PC-3 (cell line): ENCODE results near the gene H6PD. TPM values are rescaled to one million over a fixed set of nuclear protein-coding genes. Genes with fewer than 3 reads are reported as not detected.

Source experiments
- ATAC-seq: fragments of 200-7000 bp; cut with Tn5 transposase; 2 replicates; pipeline ENCODE4 v1.9.1; 2020; ENCODE audit warnings: mild to moderate bottlenecking, moderate library complexity
- BruUV-seq: library from RNA; stranded (reverse); fragments of 400-500 nt; replicated peaks from 2 replicates; lab custom pipeline; 2021; lab: Mats Ljungman, UMichigan
- CTCF ChIA-PET: fragments of 300-600 bp; sonication (Branson Sonifier 250); formaldehyde crosslinking; loops from one replicate; lab custom pipeline; 2022; ENCODE audit warnings: antibody characterized with exemption; lab: Charles Lee
- POLR2A ChIA-PET: fragments of 300-600 bp; sonication (Branson Sonifier 250); formaldehyde crosslinking; loops from one replicate; lab custom pipeline; 2022; ENCODE audit warnings: antibody characterized with exemption; ENCODE audit not compliant: unreplicated experiment; lab: Charles Lee
- DNase-seq: peaks from one replicate; pipeline ENCODE4 v3.0.0-alpha.2; 2015
- H2AFZ ChIP-seq: fragments of 300-600 bp; sonication (generic); 2 replicates; pipeline ENCODE4 v1.6.0; 2016; ENCODE audit warnings: antibody characterized with exemption, low read length
- H3F3A ChIP-seq: fragments of 300-600 bp; sonication (generic); one replicate; pipeline ENCODE4 v1.6.0; 2017; ENCODE audit warnings: antibody characterized with exemption, low read length, control low read depth, mild to moderate bottlenecking; ENCODE audit not compliant: unreplicated experiment
- H3K27ac ChIP-seq: fragments of 300-600 bp; sonication (generic); 2 replicates; pipeline ENCODE4 v1.5.1; 2016; ENCODE audit warnings: mild to moderate bottlenecking, low read length
- H3K27me3 ChIP-seq: fragments of 300-600 bp; sonication (generic); 2 replicates; pipeline ENCODE4 v1.6.1; 2016; ENCODE audit warnings: low read length, mixed read lengths
- H3K36me3 ChIP-seq: fragments of 300-600 bp; sonication (generic); 2 replicates; pipeline ENCODE4 v1.6.1; 2016; ENCODE audit warnings: low read depth, mixed run types, low read length, mixed read lengths
- H3K4me1 ChIP-seq: fragments of 300-600 bp; sonication (generic); 2 replicates; pipeline ENCODE4 v1.5.1; 2016; ENCODE audit warnings: low read length; ENCODE audit not compliant: insufficient read depth
- H3K4me2 ChIP-seq: fragments of 300-600 bp; sonication (generic); 2 replicates; pipeline ENCODE4 v1.6.0; 2016; ENCODE audit warnings: low read length
- H3K4me3 ChIP-seq: fragments of 300-600 bp; sonication (generic); 2 replicates; pipeline ENCODE4 v1.5.1; 2016; ENCODE audit warnings: mild to moderate bottlenecking, low read length, mixed read lengths
- H3K79me2 ChIP-seq: fragments of 300-600 bp; sonication (generic); 2 replicates; pipeline ENCODE4 v1.6.1; 2017; ENCODE audit warnings: low read length, mixed read lengths
- H3K9ac ChIP-seq: fragments of 300-600 bp; sonication (generic); 2 replicates; pipeline ENCODE4 v1.6.0; 2016; ENCODE audit warnings: mild to moderate bottlenecking, low read length
- H3K9me2 ChIP-seq: fragments of 300-600 bp; sonication (generic); replicated peaks from 2 replicates; pipeline ENCODE4 v1.6.1; 2016; ENCODE audit warnings: mixed run types, low read length, mixed read lengths
- H3K9me3 ChIP-seq: fragments of 300-600 bp; sonication (generic); 2 replicates; pipeline ENCODE4 v1.6.1; 2016; ENCODE audit warnings: low read length, mixed read lengths
- H4K20me1 ChIP-seq: fragments of 300-600 bp; sonication (generic); 2 replicates; pipeline ENCODE4 v1.6.1; 2016; ENCODE audit warnings: low read length, mixed read lengths
- CTCF ChIP-seq: fragments of 300-600 bp; sonication (generic); conservative IDR thresholded peaks from 2 replicates; pipeline ENCODE4 v1.5.1; 2017; ENCODE audit warnings: antibody characterized with exemption, low read depth, mild to moderate bottlenecking, low read length
- EZH2 ChIP-seq: fragments of 300-600 bp; sonication (generic); IDR thresholded peaks from one replicate; pipeline ENCODE4 v1.6.1; 2017; ENCODE audit warnings: antibody characterized with exemption, mild to moderate bottlenecking, low read length; ENCODE audit not compliant: unreplicated experiment
- EZH2phosphoT487 ChIP-seq: fragments of 300-600 bp; sonication (generic); IDR thresholded peaks from 2 replicates; pipeline ENCODE4 v1.6.1; 2018; ENCODE audit warnings: mild to moderate bottlenecking, antibody characterized with exemption, low read length, borderline replicate concordance
- intact Hi-C: fragments of 100-400 bp; cut with micrococcal nuclease; formaldehyde crosslinking; loops from 2 replicates; pipeline ENCODE4 v1.9.0; 2023
- total RNA-seq: library from RNA; depleted of rRNA; stranded (reverse); fragments of >200 nt; gene quantifications from 2 replicates; pipeline ENCODE4 v1.2.3, GENCODE V29; 2014

H6PD gene
- total RNA-seq, 1 experiment from 2014 or later, result 6.8 TPM

GRCh38 chr1:9281908-9282695 is 47.5 kb downstream of the H6PD start:
- TF ChIP-seq EZH2 (no peak), CTCF (no peak), EZH2phosphoT487 (no peak)
- peaks cover 36% of the 10 kb centered on the region for H3K4me1 ChIP-seq
- H4K20me1 ChIP-seq, result no peaks in the 10 kb centered on the region
- DNase-seq (no peak), ATAC-seq (no peak)
- CTCF ChIA-PET, result interaction anchor here (1.0 kb wide), 1 partner anchor 15 kb away, joined by 3 read pairs; no protein-coding TSS in a partner anchor
- H3K27ac ChIP-seq, result no peak overlapping the region
- no peak overlapping the region for H2AFZ ChIP-seq
- BruUV-seq, result no TSS peak
- H3F3A ChIP-seq, result no peaks in the 10 kb centered on the region
- H3K79me2 ChIP-seq, result no peaks in the 10 kb centered on the region
- H3K27me3 ChIP-seq, result no peaks in the 10 kb centered on the region
- no peak overlapping the region for H3K4me2 ChIP-seq
- no peaks in the 10 kb centered on the region for H3K36me3 ChIP-seq
- H3K9me2 ChIP-seq, result no peaks in the 10 kb centered on the region
- H3K9me3 ChIP-seq, result no peaks in the 10 kb centered on the region
- intact Hi-C loops, result no loop called here
- POLR2A ChIA-PET, result no interaction called here
- H3K9ac ChIP-seq, result no peak overlapping the region
- no peak overlapping the region for H3K4me3 ChIP-seq

- TF ChIP-seq CTCF (no peak), EZH2phosphoT487 (no peak), EZH2 (no peak)
- Histone ChIP-seq H3K9ac (no peak overlapping the region), H3K4me1 (peaks cover 36% of the 10 kb centered on the region), H3K4me2 (no peak overlapping the region), H3K27me3 (no peaks in the 10 kb centered on the region), H3K9me2 (no peaks in the 10 kb centered on the region), H4K20me1 (no peaks in the 10 kb centered on the region), H3F3A (no peaks in the 10 kb centered on the region), H3K79me2 (no peaks in the 10 kb centered on the region), H2AFZ (no peak overlapping the region), H3K27ac (no peak overlapping the region), H3K4me3 (no peak overlapping the region), H3K36me3 (no peaks in the 10 kb centered on the region), H3K9me3 (no peaks in the 10 kb centered on the region)
- intact Hi-C loops, result no loop called here
- POLR2A ChIA-PET, result no interaction called here
- ATAC-seq (no peak), DNase-seq (no peak)
- BruUV-seq, result no TSS peak
- CTCF ChIA-PET, result interaction anchor here (1.0 kb wide), 1 partner anchor 16 kb away, joined by 3 read pairs; no protein-coding TSS in a partner anchor
Measured at GRCh38 chr1:9282696-9282955, 48.1 kb downstream of the H6PD start.

- Histone ChIP-seq H3K4me3 (no peak overlapping the region), H3K4me2 (no peak overlapping the region), H3K27me3 (no peaks in the 10 kb centered on the region), H4K20me1 (no peaks in the 10 kb centered on the region), H3K36me3 (no peaks in the 10 kb centered on the region; the same call in 1 of the 2 replicates), H3F3A (no peaks in the 10 kb centered on the region), H3K9me3 (no peaks in the 10 kb centered on the region), H3K9ac (no peak overlapping the region), H3K27ac (no peak overlapping the region), H3K79me2 (no peaks in the 10 kb centered on the region), H3K9me2 (no peaks in the 10 kb centered on the region), H2AFZ (no peak overlapping the region), H3K4me1 (peaks cover 33% of the 10 kb centered on the region)
- DNase-seq (peak; percentile 35), ATAC-seq (no peak)
- TF ChIP-seq EZH2phosphoT487, result no peak
- TF ChIP-seq EZH2, result no peak
- TF ChIP-seq CTCF, result no peak
- ChIA-PET CTCF (interaction anchor here (0.6 to 0.7 kb wide), 3 partner anchors 8 to 1093 kb away, joined by 3 to 4 read pairs (median 3); no protein-coding TSS in a partner anchor), POLR2A (no interaction called here)
- no TSS peak for BruUV-seq
- intact Hi-C loops, result no loop called here
Measured at GRCh38 chr1:9284061-9284460, 49.5 kb downstream of the H6PD start.
